ENCODE results near the gene FGR.
"Not testable (repeated sequence)": the region's sequence is repeated elsewhere in the genome, so short reads cannot be mapped to it uniquely, and the experiment has no call there.

Gene FGR

DNA sequence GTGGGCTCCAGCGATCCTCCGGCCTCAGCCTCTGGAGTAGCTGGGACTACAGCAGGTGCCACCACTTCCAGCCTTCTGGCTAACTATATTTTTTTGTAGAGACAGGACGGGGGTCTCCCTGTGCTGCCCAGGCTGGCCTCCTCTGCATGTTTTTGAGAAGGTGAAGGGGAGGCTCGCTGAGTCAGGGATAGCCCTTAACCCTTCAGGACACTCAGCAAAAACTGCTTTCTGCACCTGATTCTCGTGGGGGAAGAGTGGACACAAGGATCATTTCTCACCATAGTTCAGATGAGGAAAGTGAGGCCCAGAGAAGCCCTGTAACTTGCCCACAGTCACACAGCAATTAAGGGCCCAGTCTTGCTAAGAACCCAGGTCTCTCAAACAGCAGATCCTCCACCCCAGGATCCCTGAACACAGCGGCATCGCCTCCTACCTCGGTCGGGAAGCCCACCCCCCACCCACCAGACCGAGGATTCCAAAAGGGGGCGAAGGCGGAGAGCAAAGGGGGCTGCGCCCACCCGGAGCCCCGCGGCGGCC, 1.3 kb downstream of the FGR start:
- ChIA-PET POLR2A (no interaction called here), CTCF (interaction anchor here (0.7 kb wide), 1 partner anchor 29 kb away, joined by 5 read pairs; no protein-coding TSS in a partner anchor)
- peak overlapping the region; percentile 37 for H3K4me3 ChIP-seq (ENCODE audit: low read depth, low read length)
- no peak for DNase-seq (ENCODE audit: low read depth, low spot score)
- TF ChIP-seq, protein P1, sequence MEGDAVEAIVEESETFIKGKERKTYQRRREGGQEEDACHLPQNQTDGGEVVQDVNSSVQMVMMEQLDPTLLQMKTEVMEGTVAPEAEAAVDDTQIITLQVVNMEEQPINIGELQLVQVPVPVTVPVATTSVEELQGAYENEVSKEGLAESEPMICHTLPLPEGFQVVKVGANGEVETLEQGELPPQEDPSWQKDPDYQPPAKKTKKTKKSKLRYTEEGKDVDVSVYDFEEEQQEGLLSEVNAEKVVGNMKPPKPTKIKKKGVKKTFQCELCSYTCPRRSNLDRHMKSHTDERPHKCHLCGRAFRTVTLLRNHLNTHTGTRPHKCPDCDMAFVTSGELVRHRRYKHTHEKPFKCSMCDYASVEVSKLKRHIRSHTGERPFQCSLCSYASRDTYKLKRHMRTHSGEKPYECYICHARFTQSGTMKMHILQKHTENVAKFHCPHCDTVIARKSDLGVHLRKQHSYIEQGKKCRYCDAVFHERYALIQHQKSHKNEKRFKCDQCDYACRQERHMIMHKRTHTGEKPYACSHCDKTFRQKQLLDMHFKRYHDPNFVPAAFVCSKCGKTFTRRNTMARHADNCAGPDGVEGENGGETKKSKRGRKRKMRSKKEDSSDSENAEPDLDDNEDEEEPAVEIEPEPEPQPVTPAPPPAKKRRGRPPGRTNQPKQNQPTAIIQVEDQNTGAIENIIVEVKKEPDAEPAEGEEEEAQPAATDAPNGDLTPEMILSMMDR (IDR thresholded peaks at IDR 0.05; ENCODE audit: insufficient read depth, low read length, missing control alignments): no peak

DNA sequence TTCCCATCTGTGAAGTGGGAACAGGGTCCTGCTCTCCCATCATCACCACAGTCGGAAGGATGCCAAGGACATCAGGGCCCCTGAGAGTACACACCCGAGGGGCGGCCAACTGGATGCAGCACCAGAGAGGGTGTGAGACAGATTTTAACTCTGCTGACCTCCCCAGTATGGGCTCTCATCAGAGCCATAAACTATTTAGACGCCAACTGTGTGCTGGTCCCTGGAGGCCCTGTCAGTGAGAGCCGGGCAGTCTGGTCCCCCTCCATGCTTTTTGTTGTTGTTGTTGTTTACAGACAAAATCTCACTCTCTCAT, 1.7 kb downstream of the FGR start:
- no peak overlapping the region for H3K4me3 ChIP-seq (ENCODE audit: low read depth, low read length)
- POLR2A ChIA-PET: no interaction called here

DNA sequence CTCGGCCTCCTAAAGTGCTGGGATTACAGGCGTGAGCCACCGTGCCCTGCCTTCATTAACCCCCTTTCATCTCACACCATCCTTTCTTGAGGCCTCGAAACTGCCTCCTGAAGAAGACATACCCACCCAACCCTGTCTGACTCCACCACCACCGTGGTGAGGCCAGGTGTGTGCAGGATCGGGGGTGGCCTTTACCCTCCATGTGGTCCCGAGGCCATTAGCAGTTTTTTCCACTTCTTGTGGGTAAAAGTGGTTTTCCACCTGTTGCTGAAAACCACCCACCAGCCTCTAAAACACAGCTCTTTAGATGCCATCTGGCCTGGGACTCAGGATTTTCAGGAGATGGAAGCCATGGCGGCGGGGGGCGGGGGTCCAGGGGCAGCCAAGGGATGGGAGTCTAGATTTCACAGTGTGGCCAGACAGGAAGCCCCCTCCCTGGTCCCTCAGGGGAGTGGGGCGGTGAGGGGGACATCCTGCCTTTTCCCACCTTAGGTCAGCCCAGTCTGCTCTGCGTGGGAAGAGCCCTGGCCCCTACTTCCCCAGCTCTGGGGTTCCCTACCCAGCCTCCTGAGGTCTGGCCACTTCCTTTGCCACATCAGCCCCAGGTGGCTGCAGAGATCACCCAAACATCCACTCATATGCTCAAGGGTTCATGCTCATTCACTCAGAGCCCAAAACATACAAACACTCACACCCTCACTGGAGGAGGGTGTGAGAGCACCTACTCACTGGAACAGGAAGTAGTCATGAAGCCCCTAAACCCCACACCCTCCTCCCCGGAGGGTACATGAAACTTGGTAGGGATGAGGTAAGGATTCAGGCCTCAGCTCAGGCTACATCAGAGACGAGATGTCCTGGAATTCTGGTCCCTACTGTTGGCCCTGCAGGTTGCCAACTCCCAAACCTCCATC, 2.3 kb downstream of the FGR start:
- TF ChIP-seq, protein P1 (IDR thresholded peaks at IDR 0.05; ENCODE audit: insufficient read depth, low read length, missing control alignments): no peak
- CTCF ChIA-PET: interaction anchor here (1.8 to 2.2 kb wide), 2 partner anchors 8 to 28 kb away, joined by 5 to 6 read pairs; no protein-coding TSS in a partner anchor
- no peak overlapping the region for H3K4me3 ChIP-seq (ENCODE audit: low read depth, low read length)
- POLR2A ChIA-PET: no interaction called here
- no peak for DNase-seq (ENCODE audit: low read depth, low spot score)

More for the DNA sequence above, 1.7 kb downstream of the FGR start:
- CTCF ChIA-PET: interaction anchor here (0.7 kb wide), 1 partner anchor 30 kb away, joined by 5 read pairs; no protein-coding TSS in a partner anchor
- TF ChIP-seq, protein P1 (IDR thresholded peaks at IDR 0.05; ENCODE audit: insufficient read depth, low read length, missing control alignments): no peak
- no peak for DNase-seq (ENCODE audit: low read depth, low spot score)

DNA sequence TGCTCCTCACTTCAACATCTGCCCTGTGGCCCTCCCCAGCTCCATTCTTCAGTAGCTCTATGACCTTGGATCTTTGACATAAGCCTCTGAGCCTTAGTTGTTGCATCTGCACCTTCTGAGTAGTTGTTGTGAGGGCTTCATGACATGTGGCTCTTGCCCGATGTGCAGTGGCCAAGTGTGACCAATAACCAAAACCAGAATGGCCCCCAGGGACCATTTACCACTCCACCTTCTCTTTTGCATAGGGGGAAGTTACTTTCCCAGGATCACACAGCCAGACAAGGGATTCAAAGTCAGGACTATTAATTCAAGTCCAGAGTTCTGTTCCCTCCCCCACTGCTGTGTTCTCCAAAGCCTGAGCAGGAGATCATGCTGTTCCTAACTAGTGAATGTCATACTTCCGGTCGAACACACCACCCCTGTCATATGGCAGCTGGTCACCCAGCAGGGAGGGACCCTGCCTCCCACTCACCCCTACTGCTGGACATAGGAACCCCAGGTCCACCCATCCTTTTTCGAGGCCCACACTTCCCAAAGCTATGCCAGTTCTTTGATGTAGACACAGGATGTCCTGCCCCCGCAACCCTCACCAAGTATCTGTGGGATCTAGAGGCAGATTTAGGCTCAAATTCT, 4.0 kb downstream of the FGR start:
- ChIA-PET CTCF (interaction anchor here (0.7 to 2.2 kb wide), 8 partner anchors 9 to 239 kb away, joined by 3 to 7 read pairs (median 5); no protein-coding TSS in a partner anchor), POLR2A (no interaction called here)
- TF ChIP-seq, protein P1 (IDR thresholded peaks at IDR 0.05; ENCODE audit: insufficient read depth, low read length, missing control alignments): no peak
- no peak overlapping the region for H3K4me3 ChIP-seq (ENCODE audit: low read depth, low read length)
- no peak for DNase-seq (ENCODE audit: low read depth, low spot score)

DNA sequence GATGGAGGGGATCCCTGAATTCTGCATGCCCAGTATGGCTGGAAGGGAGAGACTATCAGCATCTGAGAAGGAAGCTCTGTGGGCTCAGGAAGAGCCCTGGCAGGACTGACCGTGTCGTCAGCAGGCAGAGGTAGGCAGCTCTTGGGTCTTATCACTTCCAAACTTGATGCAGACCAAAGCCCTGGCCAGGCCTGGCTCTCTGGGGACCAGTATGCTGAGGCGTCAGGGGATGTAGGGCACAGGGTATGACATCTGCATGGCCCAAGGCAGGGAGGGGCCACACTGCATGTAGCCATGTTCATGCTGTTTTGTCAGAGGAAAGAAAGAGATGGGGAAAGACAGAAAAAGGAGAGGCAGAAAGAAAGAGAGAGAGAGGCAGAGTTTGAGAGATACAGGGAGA, 6.3 kb downstream of the FGR start:
- TF ChIP-seq, protein P1 (IDR thresholded peaks at IDR 0.05; ENCODE audit: insufficient read depth, low read length, missing control alignments): no peak
- H3K4me3 ChIP-seq (ENCODE audit: low read depth, low read length): no peak overlapping the region
- no peak for DNase-seq (ENCODE audit: low read depth, low spot score)
- ChIA-PET POLR2A (no interaction called here), CTCF (interaction anchor here (1.0 to 2.3 kb wide), 12 partner anchors 10 to 72 kb away, joined by 3 to 9 read pairs (median 4); no protein-coding TSS in a partner anchor)

- DNase-seq (ENCODE audit: low read depth, low spot score); H3K4me3 ChIP-seq (ENCODE audit: low read depth, low read length): not testable (repeated sequence)
- ChIA-PET CTCF (interaction anchor here (1.0 to 2.3 kb wide), 7 partner anchors 11 to 35 kb away, joined by 3 to 8 read pairs (median 4); no protein-coding TSS in a partner anchor), POLR2A (interaction anchor here (1.0 kb wide), 1 partner anchor 71 kb away, joined by 3 read pairs; no protein-coding TSS in a partner anchor)
These were observed 7.3 kb downstream of the FGR start for GRCh38 chr1:27627733-27628132.

Measured in AG04449 (cell line).